H9 (cell line): ENCODE data around the gene MAPK7. TPM values are rescaled to one million over a fixed set of nuclear protein-coding genes. Genes with fewer than 3 reads are reported as not detected.

Experiments used
- DNase-seq: peaks from one replicate; pipeline ENCODE4 v3.0.0-alpha.2; 2017
- H2AFZ ChIP-seq: one replicate; pipeline ENCODE4 v1.6.1; 2013; ENCODE audit warnings: mild to moderate bottlenecking, low read length, control low read depth, moderate library complexity
- H2AK5ac ChIP-seq: 2 replicates; pipeline ENCODE4 v1.6.1; 2013; ENCODE audit warnings: low read length, control low read depth, mixed read lengths; ENCODE audit not compliant: insufficient read length
- H2BK120ac ChIP-seq: one replicate; pipeline ENCODE4 v1.6.1; 2013; ENCODE audit warnings: low read depth, mild to moderate bottlenecking, low read length, control low read depth, inconsistent platforms; ENCODE audit not compliant: poor library complexity, severe bottlenecking
- H2BK12ac ChIP-seq: 2 replicates; pipeline ENCODE4 v1.6.1; 2013; ENCODE audit warnings: low read length, control low read depth, mixed read lengths, low read depth; ENCODE audit not compliant: insufficient read length
- H2BK15ac ChIP-seq: 2 replicates; pipeline ENCODE4 v1.6.1; 2013; ENCODE audit warnings: low read depth, low read length, control low read depth
- H2BK20ac ChIP-seq: one replicate; pipeline ENCODE4 v1.6.1; 2013; ENCODE audit warnings: low read depth, mild to moderate bottlenecking, low read length, control low read depth, inconsistent platforms; ENCODE audit not compliant: poor library complexity, severe bottlenecking
- H2BK5ac ChIP-seq: 2 replicates; pipeline ENCODE4 v1.6.1; 2013; ENCODE audit warnings: low read length, control low read depth, mixed read lengths; ENCODE audit not compliant: insufficient read length
- H3K14ac ChIP-seq: 2 replicates; pipeline ENCODE4 v1.6.1; 2013; ENCODE audit warnings: low read length, control low read depth; ENCODE audit not compliant: insufficient read depth
- H3K18ac ChIP-seq: 2 replicates; pipeline ENCODE4 v1.6.1; 2013; ENCODE audit warnings: low read depth, mild to moderate bottlenecking, mixed read lengths, low read length, control low read depth; ENCODE audit not compliant: insufficient read length
- H3K23ac ChIP-seq: 2 replicates; pipeline ENCODE4 v1.6.1; 2013; ENCODE audit warnings: low read length, control low read depth, mixed read lengths, low read depth; ENCODE audit not compliant: insufficient read length
- H3K23me2 ChIP-seq: 2 replicates; pipeline ENCODE4 v1.6.1; 2013; ENCODE audit warnings: low read depth, mild to moderate bottlenecking, mixed read lengths, low read length, control low read depth; ENCODE audit not compliant: insufficient read length, poor library complexity, severe bottlenecking
- H3K27ac ChIP-seq: 2 replicates; pipeline ENCODE4 v1.5.1; 2013; ENCODE audit warnings: low read length, control low read depth, mixed read lengths, low read depth; ENCODE audit not compliant: insufficient read length
- H3K27me3 ChIP-seq: 2 replicates; pipeline ENCODE4 v1.6.1; 2013; ENCODE audit warnings: low read length, control low read depth, inconsistent platforms; ENCODE audit not compliant: insufficient read depth
- H3K4ac ChIP-seq: 2 replicates; pipeline ENCODE4 v1.6.1; 2013; ENCODE audit warnings: low read depth, mild to moderate bottlenecking, control low read depth, inconsistent platforms, low read length, moderate library complexity
- H3K4me1 ChIP-seq: 2 replicates; pipeline ENCODE4 v1.6.1; 2013; ENCODE audit warnings: low read length, control low read depth, inconsistent platforms; ENCODE audit not compliant: insufficient read depth
- H3K4me2 ChIP-seq: 2 replicates; pipeline ENCODE4 v1.6.1; 2013; ENCODE audit warnings: low read length, control low read depth, mixed read lengths; ENCODE audit not compliant: insufficient read length, insufficient read depth
- H3K56ac ChIP-seq: 2 replicates; pipeline ENCODE4 v1.6.1; 2013; ENCODE audit warnings: low read depth, mild to moderate bottlenecking, mixed read lengths, low read length, control low read depth; ENCODE audit not compliant: insufficient read length
- H3K79me1 ChIP-seq: 2 replicates; pipeline ENCODE4 v1.6.1; 2013; ENCODE audit warnings: low read depth, mild to moderate bottlenecking, moderate library complexity, low read length, control low read depth, inconsistent platforms; ENCODE audit not compliant: insufficient read depth, poor library complexity, severe bottlenecking
- H3K79me2 ChIP-seq: 2 replicates; pipeline ENCODE4 v1.6.1; 2013; ENCODE audit warnings: low read length, control low read depth, inconsistent platforms; ENCODE audit not compliant: insufficient read depth
- H3K9ac ChIP-seq: 2 replicates; pipeline ENCODE4 v1.6.1; 2013; ENCODE audit warnings: low read length, control low read depth, mixed read lengths; ENCODE audit not compliant: insufficient read length; ENCODE audit errors: extremely low read depth
- H3K9me3 ChIP-seq: one replicate; pipeline ENCODE4 v1.6.1; 2013; ENCODE audit warnings: low read depth, low read length, inconsistent platforms; ENCODE audit not compliant: control insufficient read depth
- H3T11ph ChIP-seq: one replicate; pipeline ENCODE4 v1.6.1; 2013; ENCODE audit warnings: mild to moderate bottlenecking, low read length, control low read depth, inconsistent platforms
- H4K20me1 ChIP-seq: one replicate; pipeline ENCODE4 v1.6.1; 2013; ENCODE audit not compliant: control insufficient read depth, insufficient read length, insufficient read depth
- H4K5ac ChIP-seq: 2 replicates; pipeline ENCODE4 v1.6.1; 2013; ENCODE audit warnings: low read depth, mild to moderate bottlenecking, mixed read lengths, low read length, control low read depth; ENCODE audit not compliant: insufficient read length
- H4K8ac ChIP-seq: replicated peaks from 2 replicates; pipeline ENCODE4 v1.6.1; 2013; ENCODE audit warnings: low read length, control low read depth, mixed read lengths, low read depth; ENCODE audit not compliant: insufficient read length
- H4K91ac ChIP-seq: 2 replicates; pipeline ENCODE4 v1.6.1; 2013; ENCODE audit warnings: low read depth, mild to moderate bottlenecking, moderate library complexity, mixed read lengths, low read length, control low read depth; ENCODE audit not compliant: insufficient read length
- H3K27ac Mint-ChIP-seq, 3 experiments: 2 replicates in 2 of 3; 3 replicates in 1 of 3; pipeline ENCODE4 v1.8.0; 2020 to 2021; ENCODE audit warnings: mixed read lengths in 3 of 3, mild to moderate bottlenecking in 1 of 3, moderate library complexity in 1 of 3
- H3K27me3 Mint-ChIP-seq: 2 replicates; pipeline ENCODE4 v1.8.0; 2021; ENCODE audit warnings: low read depth, mild to moderate bottlenecking, moderate library complexity, mixed read lengths
- H3K36me3 Mint-ChIP-seq, 3 experiments: 2 replicates in 2 of 3; 3 replicates in 1 of 3; pipeline ENCODE4 v1.8.0; 2020 to 2021; ENCODE audit warnings: low read depth in 3 of 3, mixed read lengths in 3 of 3; ENCODE audit not compliant: insufficient read depth in 1 of 3
- H3K4me1 Mint-ChIP-seq, 2 experiments: 2 replicates each; pipeline ENCODE4 v1.8.0; 2020; ENCODE audit warnings: mixed read lengths in 2 of 2
- H3K4me3 Mint-ChIP-seq, 2 experiments: 2 replicates in 1 of 2; 3 replicates in 1 of 2; pipeline ENCODE4 v1.8.0; 2020 to 2021; ENCODE audit warnings: mild to moderate bottlenecking in 2 of 2, mixed read lengths in 2 of 2, moderate library complexity in 1 of 2
- H3K9me3 Mint-ChIP-seq, 2 experiments: 2 replicates in 1 of 2; 3 replicates in 1 of 2; pipeline ENCODE4 v1.8.0; 2020; ENCODE audit warnings: mild to moderate bottlenecking in 2 of 2, mixed read lengths in 2 of 2, moderate library complexity in 1 of 2
- CTCF ChIP-seq: fragments of 200-600 bp; sonication (generic); conservative IDR thresholded peaks from 3 replicates; pipeline ENCODE4 v1.8.0; 2021; ENCODE audit warnings: antibody characterized with exemption, mild to moderate bottlenecking
- WGBS: extraction: QIAGEN DNeasy Blood & Tissue Kit; methylation state at CpG from one replicate; pipeline ENCODE4 v1.1.7; 2013; ENCODE audit warnings: missing lambda C conversion rate, low lambda C conversion rate, mixed read lengths; ENCODE audit not compliant: insufficient read length; ENCODE audit errors: extremely low coverage; 5-methylcytosine and 5-hydroxymethylcytosine counted together
- total RNA-seq: library from RNA; stranded (reverse); gene quantifications from 2 replicates; pipeline ENCODE4 v1.2.1, GENCODE V29; 2021

MAPK7 gene
- total RNA-seq, 1 experiment from 2014 or later: 43.8 TPM

GRCh38 chr17:19334331-19334730 is 44.0 kb upstream of the MAPK7 start:
- Histone ChIP-seq H3K56ac (no peak overlapping the region), H3K23me2 (no peaks in the 10 kb centered on the region), H3K9me3 (no peaks in the 10 kb centered on the region), H3K79me2 (no peaks in the 10 kb centered on the region), H3K27ac (no peak overlapping the region), H2BK12ac (no peak overlapping the region), H3K4ac (no peak overlapping the region), H2BK20ac (no peak overlapping the region), H3K14ac (no peak overlapping the region), H3K23ac (no peak overlapping the region), H3K4me1 (peaks cover 2% of the 10 kb centered on the region; the same call in 1 of the 2 replicates), H3K18ac (no peak overlapping the region), H2BK120ac (no peak overlapping the region), H2AFZ (no peak overlapping the region), H4K5ac (no peak overlapping the region), H3K4me2 (no peak overlapping the region), H2BK5ac (no peak overlapping the region), H4K8ac (no peak overlapping the region), H2BK15ac (no peak overlapping the region), H4K91ac (no peak overlapping the region), H3T11ph (no peak overlapping the region), H3K27me3 (no peaks in the 10 kb centered on the region), H4K20me1 (peaks cover 3% of the 10 kb centered on the region), H2AK5ac (no peak overlapping the region), H3K9ac (no peak overlapping the region), H3K79me1 (no peaks in the 10 kb centered on the region)
- H3K27ac Mint-ChIP-seq: no peak overlapping the region
- H3K4me1 Mint-ChIP-seq: peaks cover 25 to 42% of the 10 kb centered on the region in 2 experiments
- H3K4me3 Mint-ChIP-seq: no peak overlapping the region
- H3K36me3 Mint-ChIP-seq: peaks cover 7 to 31% (median 28%) of the 10 kb centered on the region in 3 experiments; a peak in 5 of 7 replicates
- no peak for TF ChIP-seq CTCF
- no peak for DNase-seq
- WGBS: no CpG with 5 or more reads among the region's 6 CpGs
- peaks cover 2% of the 10 kb centered on the region; the same call in 1 of the 2 replicates for H3K27me3 Mint-ChIP-seq
- no peaks in the 10 kb centered on the region for H3K9me3 Mint-ChIP-seq
